H1 (cell line): ENCODE results near the gene COA1. TPM values are rescaled to one million over a fixed set of nuclear protein-coding genes. Genes with fewer than 3 reads are reported as not detected.
"Not testable (repeated sequence)": the region's sequence is repeated elsewhere in the genome, so short reads cannot be mapped to it uniquely, and the experiment has no call there.

Source experiments
- CTCF ChIA-PET: fragments of 300-600 bp; sonication (Branson Sonifier 250); formaldehyde crosslinking; loops from one replicate; lab custom pipeline; 2021; ENCODE audit not compliant: partially characterized antibody; lab: Charles Lee
- POLR2A ChIA-PET: fragments of 300-600 bp; sonication (Branson Sonifier 250); formaldehyde crosslinking; loops from one replicate; lab custom pipeline; 2021; ENCODE audit warnings: inconsistent platforms; ENCODE audit not compliant: partially characterized antibody; lab: Charles Lee
- DNase-seq, 2 experiments: peaks; one replicate each; pipeline versions ENCODE4 v3.0.0 to v3.0.0-alpha.2; 2010 to 2022; ENCODE audit warnings: low spot score in 2 of 2, low read depth in 1 of 2, mixed read lengths in 1 of 2
- FAIRE-seq: peaks from 2 replicates; lab custom pipeline; 2011; peaks lifted over from hg19 to GRCh38; lab: Jason Lieb, UNC
- H2AFZ ChIP-seq: 2 replicates; pipeline ENCODE4 v1.8.1; 2012; ENCODE audit warnings: low read length, inconsistent platforms
- H2AK5ac ChIP-seq: 2 replicates; pipeline ENCODE4 v1.6.1; 2013; ENCODE audit warnings: low read depth, low read length
- H2BK120ac ChIP-seq: replicated peaks from 2 replicates; pipeline ENCODE3; 2013; ENCODE audit warnings: low read depth, low read length, inconsistent platforms
- H2BK12ac ChIP-seq: 2 replicates; pipeline ENCODE4 v1.6.1; 2013; ENCODE audit warnings: low read depth, low read length
- H2BK15ac ChIP-seq: 2 replicates; pipeline ENCODE4 v1.6.1; 2013; ENCODE audit warnings: low read length
- H2BK20ac ChIP-seq: 2 replicates; pipeline ENCODE4 v1.6.1; 2013; ENCODE audit warnings: low read length
- H2BK5ac ChIP-seq: 2 replicates; pipeline ENCODE4 v1.6.1; 2013; ENCODE audit warnings: low read depth, low read length
- H3K14ac ChIP-seq: 2 replicates; pipeline ENCODE4 v1.6.1; 2013; ENCODE audit warnings: inconsistent platforms; ENCODE audit not compliant: insufficient read length
- H3K18ac ChIP-seq: 2 replicates; pipeline ENCODE4 v1.6.1; 2013; ENCODE audit warnings: low read length; ENCODE audit errors: extremely low read depth
- H3K23ac ChIP-seq: 2 replicates; pipeline ENCODE4 v1.6.1; 2013; ENCODE audit warnings: inconsistent platforms; ENCODE audit not compliant: insufficient read length
- H3K23me2 ChIP-seq: 2 replicates; pipeline ENCODE4 v1.6.1; 2013; ENCODE audit warnings: low read depth, low read length
- H3K27ac ChIP-seq: 2 replicates; pipeline ENCODE4 v1.6.1; 2011; ENCODE audit warnings: low read depth, low read length, inconsistent platforms
- H3K27me3 ChIP-seq, 4 experiments: replicated peaks in 1 of 4; 1 replicate in 1 of 4; 2 replicates in 3 of 4; pipeline versions ENCODE4 v1.6.1 to v1.8.1; 2011 to 2013; ENCODE audit warnings: low read length in 3 of 4, mild to moderate bottlenecking in 3 of 4, inconsistent platforms in 2 of 4, mixed read lengths in 2 of 4, moderate library complexity in 1 of 4; ENCODE audit not compliant: control insufficient read depth in 3 of 4, insufficient read depth in 3 of 4; ENCODE audit errors: extremely low read depth in 1 of 4
- H3K36me3 ChIP-seq, 4 experiments: 2 replicates each; pipeline versions ENCODE4 v1.6.1 to v1.8.1; 2011 to 2013; ENCODE audit warnings: mild to moderate bottlenecking in 4 of 4, low read length in 3 of 4, moderate library complexity in 2 of 4, control low read depth in 1 of 4, inconsistent platforms in 1 of 4; ENCODE audit not compliant: insufficient read depth in 4 of 4, control insufficient read depth in 2 of 4
- H3K4ac ChIP-seq: replicated peaks from 2 replicates; pipeline ENCODE3; 2013; ENCODE audit warnings: low read length, low read depth, mixed read lengths, inconsistent platforms; ENCODE audit not compliant: insufficient read length
- H3K4me1 ChIP-seq, 4 experiments: replicated peaks in 1 of 4; 1 replicate in 1 of 4; 2 replicates in 3 of 4; pipeline versions ENCODE4 v1.6.1 to v1.8.1; 2011 to 2013; ENCODE audit warnings: low read length in 3 of 4, inconsistent platforms in 2 of 4, mixed read lengths in 1 of 4; ENCODE audit not compliant: insufficient read depth in 4 of 4, control insufficient read depth in 3 of 4
- H3K4me2 ChIP-seq, 2 experiments: 2 replicates each; pipeline versions ENCODE4 v1.6.1 to v1.8.1; 2011 to 2013; ENCODE audit warnings: low read depth in 2 of 2, low read length in 2 of 2, control low read depth in 1 of 2, inconsistent platforms in 1 of 2, mild to moderate bottlenecking in 1 of 2; ENCODE audit not compliant: insufficient read depth in 1 of 2
- H3K4me3 ChIP-seq, 4 experiments: fragments of 200-600, 300-600 bp in 1 of 4; sonication (generic), shearing (Covaris generic), sonication (Bioruptor Twin) in 1 of 4; 2 replicates each; pipeline versions ENCODE4 v1.5.1 to v1.8.1; 2011 to 2016; ENCODE audit warnings: low read length in 4 of 4, low read depth in 3 of 4, control low read depth in 2 of 4, inconsistent platforms in 2 of 4, mild to moderate bottlenecking in 2 of 4, mixed read lengths in 1 of 4, moderate library complexity in 1 of 4; ENCODE audit not compliant: insufficient read depth in 2 of 4; ENCODE audit errors: extremely low read depth in 1 of 4
- H3K56ac ChIP-seq: replicated peaks from 2 replicates; pipeline ENCODE3; 2013; ENCODE audit warnings: low read depth, mild to moderate bottlenecking, mixed read lengths, low read length, inconsistent platforms; ENCODE audit not compliant: insufficient read length
- H3K79me1 ChIP-seq: 2 replicates; pipeline ENCODE4 v1.6.1; 2013; ENCODE audit warnings: low read depth, low read length, control low read depth
- H3K79me2 ChIP-seq, 2 experiments: 2 replicates each; pipeline versions ENCODE4 v1.6.1 to v1.8.1; 2012 to 2013; ENCODE audit warnings: low read length in 2 of 2, mild to moderate bottlenecking in 2 of 2, inconsistent platforms in 1 of 2; ENCODE audit not compliant: insufficient read depth in 2 of 2, control insufficient read depth in 1 of 2
- H3K9ac ChIP-seq, 4 experiments: replicated peaks in 1 of 4; 1 replicate in 1 of 4; 2 replicates in 3 of 4; pipeline versions ENCODE4 v1.6.1 to v1.8.1; 2011 to 2013; ENCODE audit warnings: low read depth in 3 of 4, low read length in 3 of 4, control low read depth in 2 of 4, mild to moderate bottlenecking in 2 of 4, moderate library complexity in 2 of 4, inconsistent platforms in 1 of 4; ENCODE audit errors: extremely low read depth in 1 of 4
- H3K9me3 ChIP-seq, 2 experiments: 2 replicates each; pipeline versions ENCODE4 v1.6.1 to v1.8.1; 2012 to 2013; ENCODE audit warnings: mild to moderate bottlenecking in 2 of 2, moderate library complexity in 2 of 2, control low read depth in 1 of 2, inconsistent platforms in 1 of 2, low read depth in 1 of 2, low read length in 1 of 2, mixed read lengths in 1 of 2; ENCODE audit not compliant: insufficient read depth in 2 of 2
- H4K20me1 ChIP-seq, 2 experiments: replicated peaks in 1 of 2; 2 replicates each; pipeline versions ENCODE3 to v1.8.1; 2011 to 2013; ENCODE audit warnings: inconsistent platforms in 2 of 2, low read length in 2 of 2, mild to moderate bottlenecking in 1 of 2; ENCODE audit not compliant: insufficient read depth in 2 of 2, control insufficient read depth in 1 of 2
- H4K5ac ChIP-seq: 2 replicates; pipeline ENCODE4 v1.6.1; 2013; ENCODE audit warnings: low read length, low read depth, mixed read lengths, inconsistent platforms; ENCODE audit not compliant: insufficient read length
- H4K8ac ChIP-seq: 2 replicates; pipeline ENCODE4 v1.8.0; 2013; ENCODE audit warnings: mild to moderate bottlenecking, moderate library complexity, low read length, inconsistent platforms; ENCODE audit not compliant: insufficient read depth; ENCODE audit errors: extremely low read depth
- H4K91ac ChIP-seq: replicated peaks from 2 replicates; pipeline ENCODE3; 2013; ENCODE audit warnings: low read length, mixed read lengths, inconsistent platforms; ENCODE audit not compliant: insufficient read length
- WGBS, 2 experiments: shearing (Covaris generic) in 1 of 2; methylation state at CpG; one replicate each; pipeline versions ENCODE4 v1.1.6 to v1.1.7; 2013 to 2015; ENCODE audit warnings: low lambda C conversion rate in 2 of 2, mixed read lengths in 2 of 2, inconsistent platforms in 1 of 2, low coverage in 1 of 2, missing lambda C conversion rate in 1 of 2; ENCODE audit not compliant: insufficient replicate concordance in 2 of 2, insufficient coverage in 1 of 2, insufficient read length in 1 of 2; ENCODE audit errors: extremely low coverage in 1 of 2, missing lambda C conversion rate in 1 of 2; 5-methylcytosine and 5-hydroxymethylcytosine counted together
- polyA plus RNA-seq, 7 experiments: library from polyadenylated mRNA; depleted of rRNA in 3 of 7; stranded (reverse) in 5 of 7; unstranded in 2 of 7; fragments of >200 nt in 5 of 7; fragments of 200-250 nt in 2 of 7; gene quantifications; 1 replicate in 5 of 7; 2 replicates in 1 of 7; 4 replicates in 1 of 7; pipeline versions ENCODE4 v1.2.1 to v1.2.3, GENCODE V29; 2011 to 2013; ENCODE audit warnings: missing spikeins in 2 of 7, mixed read lengths in 2 of 7
- total RNA-seq: library from RNA; stranded (reverse); fragmentation: NEBNext Ultra II Directional; extraction: Animal tissue kit (Norgen Biotek cat#: 25700); gene quantifications from 2 replicates; pipeline ENCODE4 v1.2.1, GENCODE V29; 2021

Gene COA1
- total and polyA plus RNA-seq, 2 of the 8 experiments (the other 6 are each of a cell fraction or from before 2014, with no cell fraction given): 98.6 to 143 TPM

DNA sequence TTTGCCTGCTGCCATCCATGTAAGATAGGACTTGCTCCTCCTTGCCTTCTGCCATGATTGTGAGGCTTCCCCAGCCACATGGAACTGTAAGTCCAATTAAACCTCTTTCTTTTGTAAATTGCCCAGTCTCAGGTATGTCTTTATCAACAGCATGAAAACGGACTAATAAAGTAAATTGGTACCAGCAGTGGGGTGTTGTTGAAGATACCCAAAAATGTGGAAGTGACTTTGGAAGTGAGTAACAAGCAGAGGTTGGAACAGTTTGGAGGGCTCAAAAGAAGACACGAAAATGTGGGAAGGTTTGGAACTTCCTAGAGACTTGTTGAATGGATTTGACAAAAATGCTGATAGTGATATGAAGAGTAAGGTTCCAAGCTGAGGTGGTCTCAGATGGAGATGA is 13.4 kb downstream of the COA1 start:
- H3K14ac ChIP-seq, H3K4me1 ChIP-seq, H4K91ac ChIP-seq, H2BK5ac ChIP-seq, H3K4ac ChIP-seq, FAIRE-seq, H2BK15ac ChIP-seq, H3K4me2 ChIP-seq, H2BK12ac ChIP-seq, H3K79me1 ChIP-seq, H3K27me3 ChIP-seq, DNase-seq, H2BK120ac ChIP-seq, H3K36me3 ChIP-seq, H3K23ac ChIP-seq, H3K9ac ChIP-seq, H4K20me1 ChIP-seq, H2AFZ ChIP-seq, H2BK20ac ChIP-seq, H3K18ac ChIP-seq, H2AK5ac ChIP-seq, H3K4me3 ChIP-seq, H3K9me3 ChIP-seq, H4K5ac ChIP-seq, H4K8ac ChIP-seq, H3K27ac ChIP-seq, H3K56ac ChIP-seq, H3K23me2 ChIP-seq: not testable (repeated sequence)
- CTCF ChIA-PET: interaction anchor here (1.2 kb wide), 1 partner anchor 133 kb away, joined by 4 read pairs; the partner anchor contains the start of gene STK17A
- WGBS, 2 experiments: 85% methylated on average over 2 of the region's 2 CpGs; no CpG with 5 or more reads in 1 of the 2 experiments
- peaks cover 24 to 97% of the 10 kb centered on the region in 2 experiments for H3K79me2 ChIP-seq
- POLR2A ChIA-PET: interaction anchor here (3.7 kb wide), 1 partner anchor 14 kb away, joined by 9 read pairs; the partner anchor contains the start of gene COA1
